ENCODE data around the gene RABL6. TPM values are rescaled to one million over a fixed set of nuclear protein-coding genes. Genes with fewer than 3 reads are reported as not detected.
A peak's percentile ranks its signal among the peaks of the same experiment; 100 is the strongest.

The RABL6 gene
- total RNA-seq, 1 donor from 2014 or later = 73.0 TPM

DNA sequence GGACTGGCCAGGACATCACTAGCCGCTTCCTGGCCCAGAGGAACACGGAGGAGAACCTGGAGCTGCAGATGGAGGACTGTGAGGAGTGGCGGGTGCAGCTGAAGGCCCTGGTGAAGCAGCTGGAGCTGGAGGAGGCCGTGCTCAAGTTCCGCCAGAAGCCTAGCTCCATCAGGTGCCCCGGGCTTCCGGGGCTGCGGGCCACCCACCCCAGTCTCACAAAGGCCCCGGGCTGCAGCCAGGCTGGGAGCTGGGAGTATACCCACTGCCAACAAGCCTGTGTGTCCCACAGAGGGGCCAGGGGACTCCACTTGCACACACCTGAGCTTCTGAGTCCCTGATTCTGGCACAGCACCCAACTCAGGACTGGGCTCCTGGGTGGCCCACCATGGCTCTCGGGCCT is 1.7 kb upstream of the RABL6 start:
- DNase-seq (peak; percentile 28), ATAC-seq (no peak)
- intact Hi-C loops (cut with micrococcal nuclease) = no loop called here

DNA sequence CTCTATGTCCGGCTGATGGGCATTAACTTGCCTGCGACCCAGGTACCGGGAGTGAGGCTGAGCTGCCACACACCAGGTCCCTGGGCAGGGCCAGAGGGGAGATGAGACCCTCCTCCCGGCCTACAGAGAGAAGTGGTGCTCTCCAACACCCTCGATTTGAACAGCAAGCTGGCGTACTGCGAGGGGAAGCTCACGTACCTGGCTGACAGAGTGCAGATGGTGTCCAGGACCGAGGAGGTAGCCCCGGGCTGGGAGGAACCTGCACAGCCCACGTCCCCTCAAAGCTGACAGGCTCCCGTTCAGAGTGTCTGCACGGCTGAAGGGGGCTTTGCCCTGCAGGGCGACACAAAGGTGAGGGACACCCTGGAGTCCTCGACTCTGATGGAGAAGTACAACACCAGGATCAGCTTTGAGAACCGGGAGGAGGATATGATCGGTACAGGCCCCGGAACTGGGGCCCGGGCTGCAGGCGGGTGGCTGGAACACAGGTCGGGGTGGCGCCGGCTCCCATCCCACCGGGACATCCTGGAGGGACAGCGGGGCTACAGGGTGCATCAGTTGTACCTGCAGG is 1.0 kb upstream of the RABL6 start:
- DNase-seq (peak; percentile 30), ATAC-seq (no peak)
- intact Hi-C loops (cut with micrococcal nuclease) = no loop called here

DNA sequence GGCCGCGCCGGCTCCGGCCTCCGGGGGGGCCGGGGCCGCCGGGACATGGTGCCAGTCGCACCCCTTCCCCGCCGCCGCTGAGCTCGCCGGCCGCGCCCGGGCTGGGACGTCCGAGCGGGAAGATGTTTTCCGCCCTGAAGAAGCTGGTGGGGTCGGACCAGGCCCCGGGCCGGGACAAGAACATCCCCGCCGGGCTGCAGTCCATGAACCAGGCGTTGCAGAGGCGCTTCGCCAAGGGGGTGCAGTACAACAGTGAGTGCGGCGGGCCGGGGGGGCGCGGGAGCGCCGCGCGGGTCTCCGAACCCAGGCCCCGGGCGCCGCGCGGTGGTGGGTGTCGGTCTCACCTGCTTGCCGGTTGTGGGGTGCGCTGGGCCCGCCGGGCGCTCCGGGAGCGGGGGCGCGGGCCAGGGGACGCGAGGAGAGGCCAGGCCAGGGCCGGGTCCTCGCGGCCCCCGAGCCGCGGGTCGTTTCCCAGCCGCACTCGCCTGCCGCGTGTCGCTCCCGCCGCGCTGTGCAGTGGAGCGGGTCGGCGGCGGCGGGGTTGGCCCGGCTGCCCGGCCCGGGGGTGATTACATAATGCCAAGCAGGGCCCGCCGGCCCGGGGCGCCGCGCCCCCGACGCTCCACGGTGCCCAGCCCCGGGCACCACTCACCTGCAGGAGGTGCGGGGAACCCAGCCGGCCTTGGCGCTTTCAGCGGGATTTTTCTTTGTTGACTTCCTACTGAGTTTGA is 492 bp downstream of the RABL6 start:
- DNase-seq = peak; percentile 62
- intact Hi-C loops (cut with micrococcal nuclease) = no loop called here
- ATAC-seq = peak; percentile 11

DNA sequence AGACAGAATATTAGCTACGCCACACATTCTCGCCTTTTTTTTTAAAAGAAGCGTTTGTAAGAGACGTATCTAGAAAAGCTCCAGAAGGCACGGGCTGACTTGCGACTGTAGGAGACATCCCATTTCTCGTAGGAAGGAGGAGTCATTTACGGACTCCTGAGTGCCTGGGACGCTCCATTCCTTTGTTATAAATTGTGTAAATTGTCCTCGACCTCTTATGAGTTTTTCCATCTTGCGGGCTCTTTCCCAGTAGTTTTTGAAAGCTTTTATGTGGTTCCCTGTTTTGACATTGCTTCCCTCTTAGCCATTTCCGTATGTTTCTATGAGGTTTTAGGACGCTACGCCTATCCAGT is 1.0 kb downstream of the RABL6 start:
- ATAC-seq = no peak
- DNase-seq = no peak
- intact Hi-C loops (cut with micrococcal nuclease) = no loop called here

DNA sequence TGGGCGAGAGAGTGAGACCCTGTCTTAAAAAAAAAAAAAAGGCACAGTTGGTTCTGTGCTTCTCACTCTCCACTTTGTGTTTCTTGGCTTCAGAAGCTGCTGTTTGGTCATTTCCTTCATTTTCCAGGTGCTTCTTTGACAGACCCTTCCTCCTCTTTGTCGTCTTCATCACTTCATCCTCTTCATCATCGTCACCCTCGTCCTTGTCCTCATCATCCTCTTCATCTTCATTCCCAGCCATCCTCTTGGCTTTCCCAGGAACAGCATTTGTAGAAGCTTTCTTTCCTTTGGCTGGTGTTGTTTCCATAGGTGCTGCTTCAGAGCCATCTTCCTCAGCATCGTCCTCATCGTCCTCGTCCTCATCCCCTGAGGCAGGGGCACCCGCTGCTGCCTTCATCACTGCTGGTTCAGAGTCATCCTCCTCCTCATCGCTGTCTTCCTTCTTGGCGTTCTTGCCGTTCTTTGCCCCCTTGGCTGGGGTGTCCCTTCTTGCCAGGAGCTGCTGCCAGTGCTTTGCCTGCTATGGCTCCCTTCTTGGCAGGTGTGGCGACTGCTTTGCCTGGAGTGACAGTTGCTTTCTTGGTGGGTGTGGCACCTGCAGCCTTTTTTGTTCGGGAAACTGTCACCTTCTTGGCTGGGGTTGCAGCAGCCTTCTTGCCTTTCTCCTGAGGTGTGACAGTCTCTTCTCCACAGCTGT is 7.1 kb downstream of the RABL6 start:
- no peak for ATAC-seq
- intact Hi-C loops (cut with micrococcal nuclease) = no loop called here
- DNase-seq = no peak

DNA sequence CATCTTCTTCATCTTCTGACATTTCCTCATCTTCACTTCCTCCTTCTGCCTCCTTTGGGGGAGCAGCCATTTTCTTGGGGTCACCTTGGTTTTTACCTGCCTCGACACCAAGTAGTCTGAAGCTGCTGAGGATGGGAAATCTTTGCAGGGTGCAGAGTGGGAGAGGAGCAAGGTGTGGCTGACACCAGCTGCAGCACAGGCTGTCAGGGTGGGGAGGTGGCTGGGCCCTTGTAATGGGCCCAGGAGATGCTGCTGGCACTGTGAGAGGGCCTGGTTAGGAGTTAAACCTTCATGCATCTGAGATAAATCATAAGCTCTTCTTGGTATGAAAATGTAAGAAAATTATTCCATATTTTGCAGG is 7.7 kb downstream of the RABL6 start:
- intact Hi-C loops (cut with micrococcal nuclease) = no loop called here
- no peak for ATAC-seq
- no peak for DNase-seq

DNA sequence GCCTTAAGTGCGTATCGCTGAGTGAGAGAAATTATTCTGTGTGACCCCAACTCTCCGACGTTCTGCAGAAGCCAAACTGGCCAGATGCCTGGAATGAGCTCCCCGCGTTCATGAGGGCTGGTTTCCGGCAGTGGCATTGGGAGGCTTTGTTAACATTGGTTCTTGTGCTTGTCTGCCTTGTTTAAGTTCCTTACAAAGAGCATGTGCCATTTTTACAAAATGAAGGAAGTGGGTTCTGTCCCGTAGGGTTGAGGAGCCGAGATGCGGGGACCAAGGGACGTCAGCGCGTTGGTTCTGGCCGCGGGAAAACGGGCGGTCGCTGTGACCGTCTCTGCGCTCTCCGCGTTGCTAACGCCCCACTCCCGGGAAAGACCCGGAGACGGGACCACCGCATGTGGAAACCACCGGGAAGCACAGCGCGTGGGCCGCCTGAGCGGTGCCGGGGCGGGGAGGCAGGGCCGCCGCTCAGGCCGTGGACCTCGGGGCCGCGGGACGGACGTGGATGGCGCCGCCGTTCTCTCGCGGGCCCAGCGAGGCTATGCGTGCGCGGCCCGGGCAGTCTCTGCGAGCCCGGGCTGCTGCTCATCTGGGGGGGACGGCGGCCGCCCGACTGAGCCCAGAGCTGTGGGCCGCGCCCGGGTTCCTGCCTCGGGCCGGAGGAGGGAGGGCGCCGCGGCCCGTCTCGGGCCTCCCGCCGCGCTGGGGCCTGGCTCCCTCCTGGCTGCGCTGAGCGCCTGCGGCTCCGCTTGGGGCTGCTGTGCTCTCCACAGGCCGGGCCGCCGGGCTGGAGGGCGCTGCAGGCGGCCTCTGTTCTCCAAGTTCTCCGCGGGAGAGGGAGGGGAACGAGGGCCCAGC is 13.4 kb downstream of the RABL6 start:
- peak; percentile 83 for ATAC-seq
- no peak for DNase-seq
- intact Hi-C loops (cut with micrococcal nuclease) = no loop called here

DNA sequence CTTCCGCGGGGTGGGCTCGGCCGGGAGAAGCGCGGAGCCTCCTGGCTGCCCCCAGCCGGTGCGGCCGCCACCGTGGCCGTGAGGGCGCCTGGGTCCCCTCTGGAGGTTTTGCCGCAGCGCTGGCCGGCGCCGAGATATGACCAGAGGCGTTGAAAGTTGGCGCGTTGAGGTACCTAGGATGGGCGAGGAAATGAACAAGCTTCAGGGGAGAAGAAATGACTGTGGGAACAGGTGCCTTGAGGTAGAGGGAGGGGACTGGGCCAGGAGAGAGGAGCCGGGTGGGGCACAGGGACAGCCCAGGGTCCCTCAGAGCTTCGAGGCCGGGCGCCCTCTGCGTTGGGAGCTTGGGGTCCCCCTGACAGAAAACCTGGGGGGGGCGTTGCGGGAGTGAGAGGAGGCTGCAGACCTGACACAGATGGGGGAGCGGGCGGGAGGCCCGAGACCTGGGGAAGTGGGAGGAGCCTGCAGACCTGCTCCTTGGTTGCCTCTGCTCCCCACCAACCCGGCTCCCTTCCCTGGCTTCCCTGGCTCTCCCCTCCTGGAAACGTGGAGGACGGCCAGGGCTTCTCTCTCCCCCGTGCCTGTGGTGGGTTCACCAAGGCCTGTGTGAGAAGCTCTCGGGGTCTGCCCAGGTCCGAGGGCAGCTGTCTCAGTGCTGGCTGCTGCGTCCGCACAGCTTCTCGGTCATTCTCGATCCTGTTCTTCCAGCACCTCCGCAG is 14.2 kb downstream of the RABL6 start:
- intact Hi-C loops (cut with micrococcal nuclease) = no loop called here
- ATAC-seq (peak; percentile 7), DNase-seq (no peak)

DNA sequence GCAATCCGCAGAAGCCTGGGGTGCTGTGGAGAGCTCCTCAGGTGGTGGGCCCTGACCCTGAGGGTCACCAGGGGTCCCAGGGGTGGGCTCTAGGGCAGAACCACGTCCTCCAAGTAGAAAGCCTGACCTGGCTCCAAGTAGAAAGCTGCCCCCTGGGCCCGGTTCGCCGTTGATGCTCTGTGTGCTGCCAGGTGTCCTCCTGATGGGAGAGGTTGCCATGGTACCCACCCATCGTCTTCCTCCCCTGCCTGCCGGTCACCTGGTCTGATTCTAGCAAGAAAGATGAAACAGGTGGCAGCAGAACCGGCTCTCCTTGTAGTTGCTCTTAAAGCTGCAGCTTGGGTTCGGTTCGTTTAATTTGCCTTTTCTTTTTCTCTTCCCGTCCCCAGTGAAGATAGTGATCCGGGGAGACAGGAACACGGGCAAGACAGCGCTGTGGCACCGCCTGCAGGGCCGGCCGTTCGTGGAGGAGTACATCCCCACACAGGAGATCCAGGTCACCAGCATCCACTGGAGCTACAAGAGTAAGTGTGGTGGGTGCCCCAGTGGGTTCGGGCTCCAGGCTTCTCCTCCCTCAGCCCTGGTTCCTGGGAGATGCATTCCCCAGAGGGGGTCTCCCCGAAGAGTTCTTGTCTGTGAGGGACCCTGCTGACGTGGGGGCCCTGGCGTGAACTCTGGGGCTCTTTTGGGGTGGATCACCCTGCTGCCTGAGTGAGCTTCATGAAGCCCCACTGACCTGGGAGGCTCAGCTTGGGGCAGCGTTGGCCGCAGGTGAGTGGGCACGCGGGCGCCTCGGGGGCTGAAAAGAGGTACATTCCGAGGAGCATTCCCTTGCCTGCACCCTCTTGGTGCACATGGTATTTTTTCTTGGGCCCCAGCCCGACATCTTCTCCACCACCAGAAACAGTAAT is 15.6 kb downstream of the RABL6 start:
- DNase-seq = no peak
- intact Hi-C loops (cut with micrococcal nuclease) = no loop called here
- no peak for ATAC-seq

DNA sequence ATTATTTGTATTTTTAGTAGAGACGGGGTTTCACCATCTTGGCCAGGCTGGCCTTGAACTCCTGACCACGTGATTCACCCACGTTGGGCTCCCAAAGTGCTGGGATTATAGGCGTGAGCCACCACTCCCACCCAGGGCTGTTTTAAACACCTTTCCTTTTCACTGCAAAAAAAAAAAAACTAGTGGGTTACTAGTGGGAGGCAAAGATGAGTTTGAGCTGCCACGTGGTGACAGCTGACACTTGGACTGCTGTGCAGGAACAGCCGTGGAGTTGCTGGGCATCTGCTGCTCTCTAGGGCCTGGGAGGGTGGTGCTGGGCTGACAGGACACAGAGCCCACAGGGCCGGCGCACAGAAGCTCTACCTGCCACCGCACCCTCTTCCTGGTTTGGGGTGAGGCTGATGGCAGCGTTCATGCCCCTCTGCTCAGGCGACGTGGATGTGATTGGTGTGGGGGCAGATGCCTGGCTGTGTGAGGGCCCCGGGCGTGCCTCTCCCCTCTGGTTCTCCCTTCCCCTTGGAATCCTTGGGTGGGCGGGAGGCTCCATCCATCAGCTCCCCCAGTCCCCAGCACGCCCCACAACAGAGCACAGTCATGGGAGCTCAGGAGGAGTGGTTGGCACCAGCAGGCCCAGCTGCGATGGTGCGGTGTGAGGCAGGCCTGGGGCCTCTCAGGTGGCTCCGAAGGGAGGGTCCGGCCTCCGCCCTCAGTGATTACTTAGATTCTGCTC is 16.9 kb downstream of the RABL6 start:
- ATAC-seq (no peak), DNase-seq (no peak)
- intact Hi-C loops (cut with micrococcal nuclease) = no loop called here

DNA sequence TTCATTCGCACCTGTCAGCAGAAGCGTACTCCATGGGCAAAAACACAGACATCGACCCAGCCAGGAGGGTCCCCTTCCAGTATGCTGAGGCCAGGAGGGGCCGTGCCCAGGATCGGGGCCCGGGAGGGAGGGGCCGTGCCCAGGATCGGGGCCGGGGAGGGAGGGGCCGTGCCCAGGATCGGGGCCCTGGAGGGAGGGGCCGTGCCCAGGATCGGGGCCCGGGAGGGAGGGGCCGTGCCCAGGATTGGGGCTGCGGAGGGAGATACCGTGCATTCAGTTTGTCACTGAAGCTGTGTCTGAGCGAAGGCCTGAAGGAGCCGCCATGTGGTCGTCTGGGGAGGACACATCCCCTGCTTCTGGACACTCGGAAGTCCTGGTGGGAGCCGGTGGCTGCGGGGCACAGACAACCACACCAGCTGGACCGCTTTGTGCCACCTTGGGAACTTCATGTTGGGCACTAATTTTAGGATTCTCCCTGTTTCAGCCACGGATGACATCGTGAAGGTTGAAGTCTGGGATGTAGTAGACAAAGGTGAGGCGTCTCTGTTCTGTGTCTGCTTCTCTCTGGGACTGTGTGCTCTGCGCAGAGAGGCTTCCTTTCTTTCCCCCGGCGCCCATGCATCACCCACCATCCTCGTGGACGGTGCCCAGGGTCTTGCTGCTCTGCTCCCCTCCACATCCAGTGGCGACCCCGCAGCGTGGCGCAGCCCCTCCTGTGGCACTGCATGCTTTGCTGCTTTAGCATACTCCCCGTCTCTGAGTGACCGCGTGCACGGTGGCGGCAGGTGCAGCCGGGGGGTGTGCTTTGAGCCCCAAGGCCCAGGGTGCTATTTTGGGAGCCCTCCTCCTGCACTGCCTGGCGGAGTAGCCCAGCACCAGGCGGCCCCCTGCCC is 17.8 kb downstream of the RABL6 start:
- DNase-seq = no peak
- no peak for ATAC-seq
- intact Hi-C loops (cut with micrococcal nuclease) = no loop called here

DNA sequence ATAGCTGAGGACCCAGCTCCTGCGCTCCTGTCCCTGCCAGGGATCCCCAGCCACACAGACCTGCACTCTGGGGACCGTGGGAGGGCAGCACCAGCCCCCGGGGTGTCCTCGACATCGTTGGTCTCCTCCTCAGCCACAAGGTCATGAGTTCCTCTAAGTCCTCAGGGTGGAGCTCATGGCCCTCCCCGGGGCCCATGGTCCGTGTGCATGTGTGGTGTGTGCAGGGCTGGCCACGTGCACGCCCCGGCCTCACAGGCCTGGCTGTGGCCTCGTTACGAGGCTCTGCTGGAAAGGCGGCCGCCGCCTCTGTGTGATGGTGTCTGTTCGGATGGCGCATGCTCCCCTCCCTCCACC is 18.4 kb downstream of the RABL6 start:
- DNase-seq (no peak), ATAC-seq (no peak)
- intact Hi-C loops (cut with micrococcal nuclease) = no loop called here

DNA sequence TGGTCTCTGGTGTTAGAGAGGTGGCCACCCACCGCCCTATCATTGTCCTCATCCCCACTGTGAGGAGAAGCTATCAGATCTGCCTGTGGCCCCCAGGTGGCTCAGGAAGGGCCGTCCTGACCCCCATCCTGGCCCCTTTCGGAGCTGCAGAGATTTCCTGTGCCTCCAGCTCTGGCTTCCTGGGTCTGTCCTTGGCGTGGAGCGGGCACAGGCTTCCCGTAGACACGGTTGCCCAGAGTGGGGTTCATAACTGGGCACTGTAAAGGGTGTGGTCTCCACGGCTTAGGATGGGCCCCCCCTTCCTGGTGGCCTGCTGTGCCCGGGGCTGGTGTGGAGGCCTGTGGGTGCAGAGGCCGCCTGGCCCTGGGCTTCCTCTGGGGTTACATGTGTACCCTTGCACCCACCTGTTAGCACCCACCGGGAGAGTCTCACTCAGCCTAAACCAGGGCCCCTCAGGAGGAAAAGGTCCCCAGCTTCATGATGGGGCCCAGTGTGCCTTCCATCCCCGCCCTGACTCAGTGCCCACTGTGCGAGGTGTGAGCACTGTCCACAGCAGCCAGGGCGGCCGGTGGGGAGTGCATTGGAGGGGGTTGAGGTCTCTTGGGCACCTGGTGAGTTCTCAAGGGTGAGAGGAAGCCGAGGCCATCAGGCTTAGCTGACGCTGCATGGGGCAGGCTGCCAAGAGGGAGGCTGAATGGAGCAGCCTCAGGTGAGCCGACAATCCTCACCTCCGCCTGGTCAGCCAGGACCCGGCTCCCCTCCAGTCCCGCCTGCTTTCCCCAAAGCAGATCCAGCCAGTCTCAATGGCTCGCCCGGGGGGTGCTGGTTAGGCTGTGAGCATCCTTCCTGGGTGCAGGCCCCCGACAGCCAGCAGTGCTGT is 19.2 kb downstream of the RABL6 start:
- ATAC-seq (no peak), DNase-seq (no peak)
- intact Hi-C loops (cut with micrococcal nuclease) = no loop called here

DNA sequence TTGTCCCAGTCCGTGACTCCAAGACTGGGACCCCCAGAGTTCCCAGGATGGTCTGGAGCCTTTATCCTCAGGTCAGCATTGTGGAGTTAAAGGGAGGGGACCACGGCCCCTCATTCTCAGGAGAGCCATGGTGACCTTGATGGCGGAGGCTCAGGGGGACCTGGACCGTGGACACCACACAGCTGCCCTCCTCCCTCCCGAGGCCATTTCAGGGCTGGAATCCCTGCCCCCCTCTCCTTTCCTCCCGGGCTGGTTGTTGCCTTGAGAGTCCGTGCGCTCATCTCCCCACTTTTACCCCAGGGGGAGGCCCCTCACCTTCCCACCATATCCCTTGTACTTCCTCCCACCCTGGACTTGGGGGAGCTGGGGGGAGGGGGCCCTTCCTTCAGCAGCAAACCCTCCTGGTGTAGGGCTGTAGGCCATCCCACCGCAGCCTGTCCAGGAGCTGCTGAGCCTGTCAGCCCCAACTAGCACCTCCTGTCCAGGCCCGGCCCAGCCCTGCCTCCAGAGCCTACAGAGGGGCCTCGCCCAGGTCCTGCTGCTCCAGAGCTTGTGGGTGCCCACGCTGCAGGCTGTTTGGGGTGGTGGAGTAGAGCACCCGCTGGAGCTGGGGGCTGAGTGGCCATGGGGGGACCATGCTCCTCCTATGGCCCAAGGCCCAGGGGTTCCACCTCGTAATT is 20.2 kb downstream of the RABL6 start:
- DNase-seq = no peak
- no peak for ATAC-seq
- intact Hi-C loops (cut with micrococcal nuclease) = no loop called here

DNA sequence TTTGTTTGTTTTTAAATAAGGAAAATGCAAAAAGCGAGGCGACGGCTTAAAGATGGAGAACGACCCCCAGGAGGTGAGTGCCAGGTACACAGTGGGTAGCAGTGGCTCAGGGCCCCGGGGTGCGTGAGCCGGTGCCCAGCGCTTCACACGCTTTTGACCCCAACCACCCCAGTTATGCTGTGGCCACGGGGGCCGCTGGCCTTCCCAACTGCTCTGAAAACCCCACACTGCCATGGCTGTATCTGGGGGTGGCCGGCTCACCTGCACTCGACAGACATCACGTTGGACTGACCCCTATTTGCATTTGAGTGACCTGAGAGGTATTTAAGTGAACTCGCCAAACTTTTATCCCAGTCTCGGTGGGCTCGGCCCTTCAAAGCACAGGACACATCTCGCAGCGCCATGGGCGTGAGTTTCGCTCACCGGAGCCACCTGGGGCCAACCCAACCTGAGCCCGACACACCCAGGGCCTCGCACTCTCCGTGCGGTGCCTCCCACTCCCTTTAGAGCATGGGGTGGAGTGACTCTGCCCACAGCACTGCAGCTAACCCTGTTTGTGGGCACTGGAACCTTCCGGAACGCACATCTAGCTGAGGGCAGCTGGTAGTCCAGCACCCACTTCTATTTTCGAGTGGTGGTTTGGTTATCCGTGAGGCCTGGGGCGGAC is 20.9 kb downstream of the RABL6 start:
- DNase-seq (no peak), ATAC-seq (no peak)
- intact Hi-C loops (cut with micrococcal nuclease) = no loop called here
